GM18519 (cell line): ENCODE data around the gene E2F7.
"Not testable (repeated sequence)": the region's sequence is repeated elsewhere in the genome, so short reads cannot be mapped to it uniquely, and the experiment has no call there.

ENCODE experiments used
- ATAC-seq: cut with Tn5 transposase; IDR thresholded peaks from one replicate; pipeline ENCODE4 v1.9.1; 2021; ENCODE audit warnings: mild to moderate bottlenecking, moderate library complexity; ENCODE audit not compliant: unreplicated experiment, low FRiP score

Gene E2F7, protein sequence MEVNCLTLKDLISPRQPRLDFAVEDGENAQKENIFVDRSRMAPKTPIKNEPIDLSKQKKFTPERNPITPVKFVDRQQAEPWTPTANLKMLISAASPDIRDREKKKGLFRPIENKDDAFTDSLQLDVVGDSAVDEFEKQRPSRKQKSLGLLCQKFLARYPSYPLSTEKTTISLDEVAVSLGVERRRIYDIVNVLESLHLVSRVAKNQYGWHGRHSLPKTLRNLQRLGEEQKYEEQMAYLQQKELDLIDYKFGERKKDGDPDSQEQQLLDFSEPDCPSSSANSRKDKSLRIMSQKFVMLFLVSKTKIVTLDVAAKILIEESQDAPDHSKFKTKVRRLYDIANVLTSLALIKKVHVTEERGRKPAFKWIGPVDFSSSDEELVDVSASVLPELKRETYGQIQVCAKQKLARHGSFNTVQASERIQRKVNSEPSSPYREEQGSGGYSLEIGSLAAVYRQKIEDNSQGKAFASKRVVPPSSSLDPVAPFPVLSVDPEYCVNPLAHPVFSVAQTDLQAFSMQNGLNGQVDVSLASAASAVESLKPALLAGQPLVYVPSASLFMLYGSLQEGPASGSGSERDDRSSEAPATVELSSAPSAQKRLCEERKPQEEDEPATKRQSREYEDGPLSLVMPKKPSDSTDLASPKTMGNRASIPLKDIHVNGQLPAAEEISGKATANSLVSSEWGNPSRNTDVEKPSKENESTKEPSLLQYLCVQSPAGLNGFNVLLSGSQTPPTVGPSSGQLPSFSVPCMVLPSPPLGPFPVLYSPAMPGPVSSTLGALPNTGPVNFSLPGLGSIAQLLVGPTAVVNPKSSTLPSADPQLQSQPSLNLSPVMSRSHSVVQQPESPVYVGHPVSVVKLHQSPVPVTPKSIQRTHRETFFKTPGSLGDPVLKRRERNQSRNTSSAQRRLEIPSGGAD

DNA sequence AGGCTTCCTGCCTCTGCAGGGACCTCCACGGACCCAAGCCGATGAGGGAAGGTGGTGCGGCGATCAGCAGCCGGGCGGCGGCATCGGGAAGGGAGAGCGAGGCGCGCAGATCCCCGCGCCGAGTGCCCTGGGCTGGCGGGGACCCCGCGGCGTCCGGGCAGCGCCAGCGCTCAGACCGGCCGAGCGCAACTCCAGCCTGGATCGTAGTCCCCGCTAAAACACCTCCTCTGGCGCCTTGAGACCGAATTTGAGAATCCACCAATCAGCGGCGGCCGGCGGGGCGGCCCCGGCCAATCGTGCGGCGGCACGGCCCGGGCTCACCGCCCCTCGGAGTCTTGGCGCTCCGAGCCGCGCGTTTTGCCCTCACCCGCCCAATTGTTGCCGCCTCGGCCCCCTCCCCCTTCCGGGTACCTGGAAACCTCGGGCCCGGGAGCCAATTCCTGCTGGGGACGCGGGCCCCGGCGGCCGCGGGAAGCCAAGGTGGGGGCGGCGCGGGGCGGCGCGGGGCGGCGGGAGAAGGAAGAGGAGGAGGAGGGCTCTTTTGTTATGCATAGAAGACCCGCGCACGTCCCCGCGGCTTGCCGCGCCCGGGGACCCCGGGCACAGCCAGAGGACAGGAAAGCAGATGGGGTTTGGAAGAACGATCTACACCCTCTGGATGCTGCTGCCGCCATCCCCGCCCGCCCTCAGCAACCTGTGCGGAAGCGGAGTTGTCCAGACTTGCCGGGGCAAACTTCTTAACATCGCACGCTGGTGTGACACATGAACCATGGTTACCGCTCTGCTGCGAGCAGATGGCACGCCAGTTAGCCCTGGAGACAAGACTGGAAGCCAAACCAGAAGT is at the start of gene E2F7:
Gene E2F7 (minus strand): TSS at position 209 of the 844 bp plus-strand sequence. CDS start 934 bp downstream, outside the sequence.
- peak; percentile 62 for ATAC-seq

DNA sequence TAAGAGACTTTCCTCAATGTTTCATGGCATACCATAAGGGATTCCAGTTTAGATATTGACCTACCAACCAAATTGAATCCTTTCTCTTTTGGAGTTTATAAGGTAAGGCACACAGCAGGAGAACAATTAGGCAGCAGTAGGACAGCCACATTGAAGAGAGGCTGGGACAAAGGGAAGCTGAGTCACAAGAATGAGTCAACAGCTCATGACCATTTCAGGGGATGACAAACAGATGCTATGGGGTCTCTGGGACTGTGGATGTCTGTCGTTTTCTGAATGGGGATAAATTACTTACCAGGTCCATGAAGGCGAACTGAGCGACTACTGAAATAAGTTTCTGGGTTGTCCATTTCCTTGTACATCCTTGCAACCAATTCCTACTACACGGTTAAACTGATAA is 48.6 kb upstream of the E2F7 start:
- ATAC-seq = no peak

DNA sequence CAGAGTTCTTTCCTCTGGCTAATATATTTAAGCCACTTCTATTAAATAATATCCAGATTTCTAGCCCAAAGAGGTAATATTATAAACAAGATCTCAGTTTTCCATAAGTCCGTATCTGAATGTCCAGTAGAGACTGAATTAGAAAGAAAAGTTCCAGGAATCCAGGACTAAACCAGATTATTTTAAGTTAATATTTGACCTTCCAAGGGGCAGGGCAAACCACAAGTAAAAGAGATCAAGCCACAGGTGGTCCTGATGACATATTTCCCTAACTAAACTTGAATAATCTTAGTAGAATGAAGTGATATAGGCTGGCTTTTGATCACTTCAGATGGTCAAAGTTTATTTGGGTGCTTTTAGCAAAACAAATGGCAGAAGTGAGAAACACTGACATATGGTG is 43.3 kb upstream of the E2F7 start:
- ATAC-seq = no peak

DNA sequence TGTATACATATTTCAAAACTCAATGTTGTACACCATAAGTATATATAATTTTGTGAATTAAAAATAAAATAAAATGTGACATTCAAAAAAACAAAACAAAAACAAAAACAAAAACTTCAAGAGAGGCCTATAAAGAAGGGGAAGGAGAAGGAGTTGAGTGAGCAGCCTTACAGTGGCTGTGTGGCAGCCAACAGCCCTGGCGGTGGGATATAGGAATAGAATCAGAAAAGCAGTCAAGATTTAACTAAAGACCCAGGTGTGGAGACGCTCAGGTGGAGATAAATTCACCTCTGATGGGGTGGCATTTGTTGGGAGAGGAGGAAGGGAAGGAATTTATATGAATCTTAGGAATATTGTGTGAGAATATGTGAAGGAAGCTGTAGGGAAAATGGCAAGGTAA is 41.8 kb upstream of the E2F7 start:
- no peak for ATAC-seq

DNA sequence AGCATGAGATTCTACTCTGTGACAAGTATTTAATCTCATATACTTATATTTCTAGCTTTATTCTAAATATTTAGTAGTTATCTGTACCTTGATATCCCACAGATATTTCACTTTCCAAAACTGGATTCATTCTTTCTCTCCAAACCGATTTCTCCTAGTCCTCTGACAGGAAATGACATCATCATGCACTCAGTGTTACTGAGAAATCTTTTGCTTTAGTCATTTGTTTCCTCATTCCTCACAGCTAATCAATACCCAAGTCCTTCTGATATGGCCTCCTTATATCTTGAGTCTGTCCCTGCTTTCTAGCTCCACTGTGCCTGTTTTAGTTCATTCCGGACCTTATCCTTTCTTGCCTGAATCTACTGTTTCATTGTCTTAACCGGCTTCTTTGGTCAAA is 39.4 kb upstream of the E2F7 start:
- ATAC-seq = no peak

DNA sequence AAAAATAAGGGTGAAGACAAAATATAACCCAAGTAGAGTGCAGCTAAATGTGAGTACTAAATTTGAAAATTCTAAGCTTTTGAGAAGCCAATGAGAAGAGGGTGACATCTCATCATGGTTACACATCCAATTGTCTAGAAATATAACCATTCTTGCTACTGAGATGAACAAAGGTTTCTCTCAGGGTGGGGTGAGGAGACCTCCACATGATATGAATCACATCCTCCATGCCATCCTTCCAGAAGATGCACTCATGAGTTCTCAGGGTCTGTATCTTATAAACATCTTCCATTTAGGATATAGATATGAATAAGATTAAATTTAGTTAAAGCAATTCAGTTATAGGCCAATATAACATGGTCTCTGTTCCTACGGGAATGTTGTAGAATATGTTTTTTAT is 38.9 kb upstream of the E2F7 start:
- no peak for ATAC-seq

DNA sequence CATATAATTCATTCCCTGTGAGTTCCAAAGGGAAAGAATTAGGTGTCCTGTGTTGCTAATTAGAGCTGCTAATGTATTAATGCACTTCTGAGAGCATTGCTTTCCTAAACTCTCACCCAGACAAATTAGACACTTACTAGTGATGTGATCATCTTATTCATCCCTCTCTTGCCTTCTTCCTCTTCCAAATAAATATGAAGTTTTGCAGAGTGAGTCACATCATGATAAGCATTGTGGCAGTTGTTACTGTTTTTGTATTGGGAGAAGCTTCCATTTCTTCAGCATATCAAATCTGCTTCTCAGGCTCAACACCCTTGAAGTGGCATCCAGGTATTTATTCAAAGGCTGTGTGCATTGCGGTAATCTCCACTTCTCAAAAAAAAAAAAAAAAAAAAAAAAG is 37.3 kb upstream of the E2F7 start:
- ATAC-seq = no peak

DNA sequence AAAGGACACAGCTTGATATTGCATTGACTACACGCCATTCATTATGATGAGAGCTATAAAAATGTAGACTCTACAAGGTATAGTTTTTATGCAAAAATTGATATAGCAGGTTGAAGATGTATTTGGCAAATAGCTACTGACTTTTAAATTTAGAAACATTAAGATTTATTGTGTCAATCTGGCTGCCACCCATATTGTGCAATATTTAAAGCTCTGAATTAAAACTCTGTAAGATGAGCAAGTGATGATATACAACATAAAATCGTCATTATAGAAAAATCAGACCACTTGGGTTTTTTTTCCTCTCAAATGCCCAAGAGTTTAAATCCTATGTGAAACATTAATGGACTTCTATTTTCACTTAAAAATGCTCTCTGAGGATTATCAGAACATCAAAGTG is 36.8 kb upstream of the E2F7 start:
- no peak for ATAC-seq

DNA sequence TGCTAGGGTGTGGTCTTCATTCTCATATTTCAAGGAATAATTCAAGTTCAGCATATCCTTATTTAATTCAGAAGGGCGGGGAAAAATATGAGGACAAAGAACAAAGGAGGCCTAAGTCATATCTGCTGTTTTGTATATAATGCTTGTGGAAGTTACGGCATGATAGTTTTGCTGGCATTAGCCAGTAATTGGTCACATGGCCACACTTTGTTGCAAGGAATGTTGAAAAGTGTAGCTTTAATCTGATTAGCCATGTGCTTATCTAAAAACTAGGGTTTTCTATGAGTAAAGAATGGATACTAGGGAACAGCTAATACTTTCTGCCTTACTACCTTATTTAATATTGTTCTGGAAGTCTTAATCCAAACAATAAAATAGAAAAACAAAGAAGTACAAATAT is 34.4 kb upstream of the E2F7 start:
- ATAC-seq = no peak

DNA sequence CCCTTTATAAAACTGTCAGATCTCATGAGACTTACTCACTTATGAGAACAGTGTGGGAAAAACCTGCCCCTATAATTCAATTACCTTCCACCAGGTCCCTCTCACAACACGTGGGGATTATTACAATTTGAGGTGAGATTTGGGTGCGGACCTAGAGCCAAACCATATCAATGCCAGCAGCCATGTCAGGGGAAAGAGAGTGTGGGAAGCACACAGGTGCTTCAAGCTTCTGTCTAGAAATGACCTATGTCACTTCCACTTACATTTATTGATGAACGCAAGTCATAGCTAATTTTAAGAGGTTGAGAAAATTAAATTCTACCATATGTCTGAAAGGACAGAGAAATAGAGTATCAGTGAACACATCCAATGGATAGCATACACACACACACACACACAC is 32.5 kb upstream of the E2F7 start:
- no peak for ATAC-seq

DNA sequence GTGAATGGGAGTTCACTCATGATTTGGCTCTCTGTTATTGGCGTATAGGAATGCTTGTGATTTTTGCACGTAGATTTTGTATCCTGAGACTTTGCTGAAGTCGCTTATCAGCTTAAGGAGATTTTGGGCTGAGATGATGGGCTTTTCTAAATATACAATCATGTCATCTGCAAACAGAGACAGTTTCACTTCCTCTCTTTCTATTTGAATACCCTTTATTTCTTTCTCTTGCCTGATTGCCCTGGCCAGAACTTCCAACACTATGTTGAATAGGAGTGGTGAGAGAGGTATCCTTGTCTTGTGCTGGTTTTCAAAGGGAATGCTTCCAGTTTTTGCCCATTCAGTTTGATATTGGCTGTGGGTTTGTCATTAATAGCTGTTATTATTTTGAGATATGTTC is 26.9 kb upstream of the E2F7 start:
- ATAC-seq = not testable (repeated sequence)

DNA sequence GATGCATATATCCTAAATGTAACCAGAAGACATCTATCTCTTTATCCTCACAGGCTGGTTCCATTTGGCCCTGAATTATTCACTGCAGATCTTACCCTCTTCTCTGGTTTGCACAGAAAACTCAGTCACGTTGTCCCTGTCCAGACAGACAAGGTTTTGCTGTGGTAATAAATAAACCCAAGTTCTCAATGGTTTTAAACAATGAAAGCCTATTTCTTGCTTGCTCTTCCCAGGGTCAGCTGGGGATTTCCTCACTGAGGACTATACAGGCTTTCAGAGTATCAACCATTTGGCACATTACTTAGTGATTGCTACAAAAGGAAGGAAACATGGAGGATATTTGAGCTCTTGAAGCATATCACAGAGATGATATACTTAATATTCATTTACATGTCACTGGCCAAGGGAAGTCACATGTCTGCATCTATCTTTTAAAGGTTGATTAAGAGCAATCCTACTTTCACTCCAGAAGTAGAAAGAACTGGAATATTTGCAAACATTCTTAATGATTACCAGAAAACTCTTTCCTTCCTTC is 24.4 kb upstream of the E2F7 start:
- no peak for ATAC-seq

DNA sequence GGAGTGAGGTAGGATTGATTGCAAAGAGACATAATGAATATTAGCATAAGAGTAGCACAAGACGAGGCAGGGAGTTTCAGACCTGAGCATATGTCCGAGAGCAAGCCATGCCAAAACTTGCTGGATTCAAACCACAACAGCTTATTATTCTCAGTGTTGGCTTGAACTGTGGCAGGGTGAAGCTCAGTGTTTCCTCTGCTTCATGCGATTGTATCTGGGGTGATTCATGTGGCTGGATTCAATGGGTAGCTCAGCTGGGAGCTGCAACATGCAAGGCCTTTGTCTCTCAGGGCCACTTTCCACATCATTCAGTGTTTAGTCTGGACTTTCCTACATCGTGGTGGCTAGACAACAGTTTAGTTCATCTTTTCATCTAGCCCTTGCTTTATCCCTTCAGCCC is 22.1 kb upstream of the E2F7 start:
- no peak for ATAC-seq

DNA sequence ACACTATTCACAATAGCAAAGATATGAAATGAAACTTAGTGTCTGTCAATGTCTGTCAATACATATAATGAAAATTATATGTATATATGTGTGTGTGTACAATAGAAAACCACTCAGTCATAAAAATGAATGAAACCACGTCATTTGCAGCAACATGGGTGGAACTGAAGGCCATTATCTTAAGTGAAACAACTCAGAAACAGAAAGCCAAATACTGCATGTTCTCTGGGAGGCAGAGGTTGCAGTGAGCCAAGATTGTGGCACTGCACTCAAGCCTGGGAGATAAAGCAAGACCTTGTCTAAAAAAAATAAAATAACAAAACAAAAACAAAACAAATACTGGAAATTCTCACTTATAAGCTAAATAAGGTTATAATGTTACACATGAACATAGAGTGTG is 16.7 kb upstream of the E2F7 start:
- ATAC-seq = no peak

DNA sequence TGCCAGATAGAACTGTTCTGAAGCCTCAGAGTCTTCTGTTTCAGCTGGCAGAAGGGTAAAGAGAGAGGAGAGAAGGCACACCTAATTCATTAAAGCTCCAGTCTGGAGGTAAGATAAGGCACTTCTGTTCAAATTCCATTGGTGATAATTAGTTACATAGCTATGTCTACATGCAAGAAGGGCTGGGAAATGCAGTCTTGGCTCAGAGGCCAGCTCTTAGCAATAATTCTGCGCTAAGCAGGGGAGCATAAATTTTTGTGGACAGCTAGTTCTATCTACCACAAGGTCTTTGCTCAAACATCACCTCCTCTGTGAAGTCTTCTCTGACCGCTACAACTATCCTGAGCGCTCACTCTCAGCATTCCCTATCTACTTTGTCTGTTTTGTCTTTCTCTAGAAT is 14.3 kb upstream of the E2F7 start:
- no peak for ATAC-seq

DNA sequence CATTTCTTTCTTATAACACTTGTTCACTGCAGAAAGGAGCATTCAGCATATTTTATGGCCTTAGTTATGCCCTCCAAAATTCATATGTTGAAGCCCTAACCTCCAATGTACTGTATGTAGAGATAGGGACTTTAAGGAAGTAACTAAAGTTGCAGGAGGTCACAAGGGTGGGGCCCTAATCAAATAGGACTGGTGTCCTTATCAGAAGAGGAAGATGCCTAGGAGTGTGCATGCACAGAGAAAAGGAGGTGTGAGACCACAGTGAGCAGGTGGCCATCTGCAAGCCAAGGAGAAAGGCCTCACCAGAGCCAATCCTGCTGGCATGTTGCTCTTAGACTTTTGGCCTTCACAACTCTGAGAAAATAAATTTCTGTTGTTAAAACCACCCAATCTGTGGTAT is 12.9 kb upstream of the E2F7 start:
- no peak for ATAC-seq

DNA sequence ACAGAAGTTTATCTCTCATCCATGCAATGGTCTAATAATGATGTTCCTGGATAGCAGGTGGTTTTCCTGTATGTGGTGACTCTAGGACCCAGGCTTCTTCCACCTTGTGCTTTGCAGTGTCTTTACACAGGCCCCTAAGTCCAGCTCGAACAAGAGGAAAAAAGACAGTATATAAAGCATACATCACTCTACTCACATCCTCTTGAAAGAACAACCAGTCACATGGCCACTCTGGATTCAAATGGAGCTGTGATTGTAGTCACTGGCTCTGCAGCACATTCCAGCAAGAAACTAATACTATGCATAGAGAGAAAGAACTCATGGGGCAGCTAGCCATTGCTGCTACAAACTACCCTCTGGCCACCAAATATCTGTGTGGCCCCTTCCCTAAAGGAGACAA is 11.5 kb upstream of the E2F7 start:
- ATAC-seq = no peak

DNA sequence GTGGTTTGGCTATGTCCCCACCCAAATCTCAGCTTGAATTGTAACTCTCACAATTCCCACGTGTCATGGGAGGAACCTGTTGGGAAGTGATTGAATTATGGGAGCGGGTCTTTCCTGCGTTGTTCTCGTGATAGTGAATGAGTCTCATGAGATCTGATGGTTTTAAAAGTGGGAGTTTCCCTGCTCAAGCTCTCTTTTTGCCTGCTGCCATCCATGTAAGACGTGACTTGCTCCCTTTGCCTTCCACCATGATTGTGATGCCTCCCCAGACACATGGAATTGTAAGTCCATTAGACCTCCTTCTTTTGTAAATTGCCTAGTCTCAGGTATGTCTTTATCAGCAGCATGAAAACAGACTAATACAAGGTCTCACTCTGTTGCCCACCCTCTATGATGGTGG is 8.5 kb upstream of the E2F7 start:
- ATAC-seq = not testable (repeated sequence)

DNA sequence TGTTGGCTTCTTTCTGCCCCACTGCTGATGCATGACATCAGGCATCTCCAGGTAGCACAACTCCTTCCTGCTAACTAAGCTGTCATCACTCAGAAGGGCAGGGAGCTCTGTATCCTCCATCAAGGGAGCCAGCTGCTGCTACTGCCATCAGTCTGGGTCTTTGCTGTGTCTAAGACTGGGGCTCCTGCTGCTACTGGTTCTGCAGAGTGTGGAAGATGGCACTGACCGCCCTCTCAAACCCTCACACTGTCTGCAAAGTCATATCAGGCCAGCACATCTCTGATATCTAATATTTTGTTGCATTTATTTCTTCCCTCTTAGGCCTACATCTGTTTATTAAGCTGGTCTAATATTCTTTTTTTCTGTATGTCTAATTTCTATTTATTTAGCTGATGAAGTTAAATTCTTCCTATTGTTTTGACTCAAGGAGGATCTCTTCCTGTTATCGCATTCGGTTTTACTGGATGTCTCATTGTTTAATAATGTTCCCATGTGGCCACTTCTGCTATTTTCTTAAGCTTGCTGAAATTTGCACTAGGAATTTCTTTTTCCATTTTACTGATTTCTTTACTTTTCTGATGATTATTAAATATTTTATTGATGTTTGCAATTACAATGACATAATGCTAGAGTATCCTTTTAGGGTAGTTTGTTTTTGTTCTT is 7.6 kb upstream of the E2F7 start:
- no peak for ATAC-seq
